NCI-H345 (cell line): ENCODE measurements around the gene CRACR2A.

ENCODE experiments used
- DNase-seq: peaks from one replicate; lab custom pipeline; 2025; lab: John Stamatoyannopoulos, UW

Gene CRACR2A

GRCh38 chr12:3622021-3622821 lies 130.7 kb downstream of the CRACR2A start:
- no peak for DNase-seq

GRCh38 chr12:3620856-3621255 lies 132.1 kb downstream of the CRACR2A start:
- DNase-seq: no peak

DNA sequence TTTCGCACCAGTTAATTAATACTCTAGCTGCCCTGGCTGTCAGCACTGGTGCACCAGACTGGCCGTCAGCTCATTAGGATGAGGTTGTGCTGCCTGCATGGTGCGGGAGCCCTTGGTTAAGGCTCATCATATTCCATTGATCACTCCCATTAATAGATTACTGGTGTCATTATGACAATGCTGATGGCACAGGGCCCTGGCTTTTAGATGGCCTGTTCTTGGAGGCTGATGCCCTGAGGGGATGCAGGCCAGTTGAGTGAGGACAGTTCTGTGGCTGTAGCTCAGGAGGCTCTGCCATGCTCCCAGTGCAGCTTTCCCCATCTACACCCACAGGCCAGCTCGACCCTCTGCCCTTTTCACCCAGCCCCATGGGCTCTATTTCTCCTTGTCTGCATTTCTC lies 135.3 kb downstream of the CRACR2A start:
- no peak for DNase-seq

GRCh38 chr12:3615862-3616261 lies 137.0 kb downstream of the CRACR2A start:
- DNase-seq: no peak

- no peak for DNase-seq
These were observed 138.0 kb downstream of the CRACR2A start for GRCh38 chr12:3614806-3615466.

- no peak for DNase-seq
These were observed 139.1 kb downstream of the CRACR2A start for GRCh38 chr12:3613641-3614395.

GRCh38 chr12:3611860-3612703 lies 140.8 kb downstream of the CRACR2A start:
- DNase-seq: no peak

DNA sequence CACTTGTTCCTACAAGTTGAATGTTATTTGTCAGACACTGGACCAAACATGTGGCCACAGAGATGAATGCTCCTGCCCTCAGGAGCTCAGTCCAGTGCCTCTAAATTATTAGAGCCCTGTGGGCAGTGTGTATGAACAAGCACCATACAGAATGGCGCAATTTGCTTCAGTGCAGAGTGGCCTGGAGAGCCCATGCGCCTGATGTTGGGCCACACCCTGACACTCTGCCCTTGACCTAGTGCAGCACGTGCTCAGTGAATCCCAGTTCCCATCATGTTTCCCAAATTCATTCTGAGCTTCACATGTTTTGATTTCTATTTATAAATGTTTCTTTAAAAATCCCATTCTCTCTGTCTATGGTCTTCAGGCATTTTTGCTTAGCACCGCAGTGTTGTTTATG lies 145.1 kb downstream of the CRACR2A start:
- no peak for DNase-seq

GRCh38 chr12:3607039-3607720 lies 145.7 kb downstream of the CRACR2A start:
- DNase-seq: peak; percentile 75

DNA sequence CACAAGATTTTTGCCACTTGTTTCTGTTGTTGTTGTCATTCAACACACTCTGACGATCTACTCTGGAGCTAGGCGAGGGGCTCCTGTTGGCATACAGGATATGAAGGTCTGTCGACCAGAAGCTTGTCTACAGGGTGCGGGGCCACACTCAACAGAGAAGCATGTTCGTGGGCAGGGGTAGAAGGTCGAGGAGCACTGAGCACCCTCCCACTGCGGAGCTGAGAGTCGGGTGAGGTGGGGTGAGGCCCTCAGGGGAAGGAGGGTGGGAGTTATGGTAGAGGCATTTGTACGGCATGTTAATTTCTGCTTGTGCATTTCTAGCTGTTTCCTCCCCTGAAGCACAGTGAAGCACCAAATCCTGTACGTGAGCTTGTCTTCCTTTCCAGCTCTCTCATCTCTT lies 146.8 kb downstream of the CRACR2A start:
- no peak for DNase-seq

DNA sequence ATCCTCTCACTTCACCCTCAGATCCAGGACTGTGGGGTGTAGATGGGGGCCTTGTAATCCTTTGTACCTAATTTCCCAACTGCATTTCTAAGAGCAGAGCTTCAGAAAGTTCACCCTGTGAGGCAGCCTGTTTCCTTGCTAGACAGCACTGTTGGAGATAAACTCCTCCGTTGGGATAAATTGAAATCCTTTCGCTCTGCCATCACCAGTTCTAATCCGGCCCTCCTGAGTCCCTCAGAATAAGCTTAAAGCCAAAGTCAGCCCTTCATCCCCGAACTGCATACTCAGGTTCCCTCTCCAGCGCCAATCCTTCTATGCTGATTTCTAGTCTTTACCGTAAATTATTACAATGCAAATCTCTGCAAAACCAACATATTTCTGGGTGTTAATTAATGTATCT lies 147.2 kb downstream of the CRACR2A start:
- DNase-seq: no peak

DNA sequence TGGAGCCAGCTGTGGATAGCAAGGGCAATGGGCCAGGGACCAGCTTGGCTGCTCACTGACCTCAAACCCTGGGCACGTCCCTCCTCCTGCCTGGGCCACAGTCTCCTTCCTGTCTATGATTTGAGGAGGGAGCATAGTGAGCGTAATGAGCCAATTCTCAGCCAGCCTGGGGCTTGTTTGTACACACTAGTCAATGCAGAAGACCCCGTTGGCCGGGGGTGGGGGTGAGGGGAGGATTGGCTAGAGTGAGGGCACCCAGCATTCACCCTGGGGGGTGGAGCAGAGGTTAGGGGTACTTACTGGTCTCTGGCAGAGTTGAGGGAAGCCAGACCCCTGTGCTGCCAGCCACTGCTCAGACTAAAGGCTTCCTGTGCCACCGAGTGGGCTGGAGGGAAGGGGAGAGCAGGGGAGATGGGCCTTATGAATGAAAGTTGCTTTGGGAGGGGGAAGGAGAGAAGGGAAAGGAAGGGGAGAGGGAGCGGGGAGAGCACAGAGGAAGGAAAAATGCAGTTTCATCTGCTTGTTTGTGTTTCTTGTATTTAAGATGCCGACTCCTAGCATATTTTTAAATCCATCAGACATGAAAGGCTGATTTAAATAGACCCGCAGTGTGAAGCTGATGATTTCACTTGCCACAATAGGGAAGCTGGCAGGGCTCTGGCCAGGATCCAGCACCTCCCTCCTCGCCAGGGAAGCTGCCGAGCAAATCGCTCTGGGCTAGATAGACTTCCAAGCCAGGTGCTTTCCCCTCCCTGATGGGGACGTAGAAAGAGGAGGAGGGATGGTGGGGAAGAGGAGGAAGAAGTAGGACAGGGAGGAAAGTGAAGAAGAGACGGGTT lies 147.9 kb downstream of the CRACR2A start:
- DNase-seq: peak; percentile 93

DNA sequence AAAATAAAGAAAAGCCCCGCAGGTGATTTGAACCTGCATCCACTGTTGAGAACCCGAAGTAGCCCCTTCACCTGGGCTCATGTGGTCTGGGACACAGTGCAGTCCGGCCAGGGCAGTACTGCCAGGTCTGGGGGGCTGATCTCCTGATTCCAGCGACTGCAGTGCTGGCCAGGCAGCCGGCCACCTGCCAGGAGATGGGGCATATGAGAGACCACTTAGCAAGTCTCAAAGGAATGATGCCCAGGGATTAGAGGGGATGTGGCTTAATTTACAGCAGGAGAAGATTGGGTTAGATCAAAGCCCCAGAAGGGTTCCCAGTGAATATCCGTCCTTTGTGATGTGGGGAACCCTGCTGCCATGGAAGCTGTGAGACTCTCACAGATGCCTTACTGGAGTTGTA lies 148.6 kb downstream of the CRACR2A start:
- DNase-seq: no peak

GRCh38 chr12:3603576-3603975 lies 149.3 kb downstream of the CRACR2A start:
- no peak for DNase-seq

GRCh38 chr12:3602488-3602887 lies 150.4 kb downstream of the CRACR2A start:
- no peak for DNase-seq

- no peak for DNase-seq
These were observed 151.3 kb downstream of the CRACR2A start for GRCh38 chr12:3601461-3602150.

- no peak for DNase-seq
These were observed 152.0 kb downstream of the CRACR2A start for GRCh38 chr12:3600951-3601350.

DNA sequence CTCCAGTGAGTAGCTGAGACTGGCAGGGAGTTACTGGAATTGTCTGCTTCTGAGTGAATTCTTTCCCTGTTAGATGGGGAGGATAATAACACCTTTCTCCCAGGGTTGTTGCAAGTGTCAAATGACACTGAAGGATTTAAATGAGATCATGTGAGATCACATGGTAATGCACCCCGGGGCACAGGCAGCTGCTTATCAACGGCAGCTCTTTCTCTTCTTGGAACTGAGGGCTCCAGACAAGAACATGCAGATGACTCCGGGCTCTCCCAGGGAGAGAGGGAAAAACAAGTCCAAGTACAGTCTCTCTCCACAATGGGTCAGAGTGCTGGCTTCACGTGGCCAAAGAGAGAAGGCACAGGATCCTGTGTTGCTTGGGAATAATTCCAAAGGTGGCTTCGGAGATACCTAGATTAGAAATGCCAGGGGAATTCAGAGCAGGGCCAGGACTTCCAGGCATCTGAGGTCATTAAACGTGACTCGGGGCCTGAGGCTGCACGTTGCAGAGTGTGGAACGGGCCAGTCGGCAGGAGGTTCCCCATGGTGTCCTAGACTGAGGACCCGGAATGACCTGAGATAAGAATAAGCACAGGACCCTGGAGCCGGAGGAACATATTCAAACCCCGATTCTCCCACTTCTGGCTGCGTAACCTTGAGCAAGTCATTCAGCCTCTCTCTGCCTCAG lies 152.7 kb downstream of the CRACR2A start:
- peak; percentile 25 for DNase-seq
